GM12874 (cell line): ENCODE measurements around the gene OPCML.

ENCODE experiments used
- TF ChIP-seq, protein P1 (sequence below): IDR thresholded peaks from 2 replicates; pipeline ENCODE4 v1.5.1; 2011; ENCODE audit warnings: low read depth, mild to moderate bottlenecking, control low read depth, low read length, moderate library complexity; ENCODE audit not compliant: insufficient read depth

The OPCML gene

DNA sequence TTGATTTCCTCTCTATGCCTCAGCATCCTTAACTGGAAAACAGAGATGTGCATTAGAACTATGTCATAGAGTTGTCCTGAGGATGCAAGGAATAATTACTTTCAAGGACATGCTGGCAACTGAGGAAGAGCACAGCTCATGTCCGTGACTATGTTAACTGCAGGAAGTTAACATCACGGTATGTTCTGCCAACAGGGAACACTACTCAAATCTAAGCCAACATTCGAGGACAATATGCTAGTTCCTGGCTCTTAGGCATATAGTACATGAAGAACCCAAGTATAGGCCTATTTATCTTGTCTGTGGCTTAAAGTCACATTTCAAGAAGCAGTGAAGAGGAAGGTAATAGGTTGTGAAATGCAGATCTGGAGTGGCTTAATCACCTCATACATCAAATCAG is 1032.6 kb downstream of the OPCML start:
- TF ChIP-seq, protein P1, sequence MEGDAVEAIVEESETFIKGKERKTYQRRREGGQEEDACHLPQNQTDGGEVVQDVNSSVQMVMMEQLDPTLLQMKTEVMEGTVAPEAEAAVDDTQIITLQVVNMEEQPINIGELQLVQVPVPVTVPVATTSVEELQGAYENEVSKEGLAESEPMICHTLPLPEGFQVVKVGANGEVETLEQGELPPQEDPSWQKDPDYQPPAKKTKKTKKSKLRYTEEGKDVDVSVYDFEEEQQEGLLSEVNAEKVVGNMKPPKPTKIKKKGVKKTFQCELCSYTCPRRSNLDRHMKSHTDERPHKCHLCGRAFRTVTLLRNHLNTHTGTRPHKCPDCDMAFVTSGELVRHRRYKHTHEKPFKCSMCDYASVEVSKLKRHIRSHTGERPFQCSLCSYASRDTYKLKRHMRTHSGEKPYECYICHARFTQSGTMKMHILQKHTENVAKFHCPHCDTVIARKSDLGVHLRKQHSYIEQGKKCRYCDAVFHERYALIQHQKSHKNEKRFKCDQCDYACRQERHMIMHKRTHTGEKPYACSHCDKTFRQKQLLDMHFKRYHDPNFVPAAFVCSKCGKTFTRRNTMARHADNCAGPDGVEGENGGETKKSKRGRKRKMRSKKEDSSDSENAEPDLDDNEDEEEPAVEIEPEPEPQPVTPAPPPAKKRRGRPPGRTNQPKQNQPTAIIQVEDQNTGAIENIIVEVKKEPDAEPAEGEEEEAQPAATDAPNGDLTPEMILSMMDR, result no peak

GRCh38 chr11:132496341-132496740 is 1036.0 kb downstream of the OPCML start:
- TF ChIP-seq, protein P1, result no peak

GRCh38 chr11:132493801-132494200 is 1038.5 kb downstream of the OPCML start:
- TF ChIP-seq, protein P1, result no peak

GRCh38 chr11:132490978-132491377 is 1041.3 kb downstream of the OPCML start:
- TF ChIP-seq, protein P1, result no peak

- TF ChIP-seq, protein P1, result no peak
These were observed 1046.2 kb downstream of the OPCML start for GRCh38 chr11:132486060-132486459.

DNA sequence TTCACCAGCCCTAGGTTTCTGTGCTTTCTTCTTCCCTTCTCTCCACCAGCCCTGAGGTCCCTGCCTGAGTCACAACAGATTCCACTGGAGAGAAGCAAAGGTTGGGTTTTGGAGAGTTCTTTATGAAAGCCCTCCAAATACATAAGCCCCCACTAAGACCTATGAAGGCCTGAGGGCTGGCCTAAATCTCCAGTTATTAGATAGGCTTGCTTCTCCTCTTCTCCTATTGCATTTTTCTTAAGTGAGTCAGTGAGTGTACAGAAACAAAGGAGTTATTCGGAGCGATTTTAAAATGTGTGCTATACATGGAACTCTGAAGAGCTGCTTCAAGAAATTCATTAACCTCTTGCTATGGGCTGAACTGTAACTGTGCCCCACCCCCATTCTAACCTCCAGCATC is 1057.3 kb downstream of the OPCML start:
- TF ChIP-seq, protein P1, result no peak

DNA sequence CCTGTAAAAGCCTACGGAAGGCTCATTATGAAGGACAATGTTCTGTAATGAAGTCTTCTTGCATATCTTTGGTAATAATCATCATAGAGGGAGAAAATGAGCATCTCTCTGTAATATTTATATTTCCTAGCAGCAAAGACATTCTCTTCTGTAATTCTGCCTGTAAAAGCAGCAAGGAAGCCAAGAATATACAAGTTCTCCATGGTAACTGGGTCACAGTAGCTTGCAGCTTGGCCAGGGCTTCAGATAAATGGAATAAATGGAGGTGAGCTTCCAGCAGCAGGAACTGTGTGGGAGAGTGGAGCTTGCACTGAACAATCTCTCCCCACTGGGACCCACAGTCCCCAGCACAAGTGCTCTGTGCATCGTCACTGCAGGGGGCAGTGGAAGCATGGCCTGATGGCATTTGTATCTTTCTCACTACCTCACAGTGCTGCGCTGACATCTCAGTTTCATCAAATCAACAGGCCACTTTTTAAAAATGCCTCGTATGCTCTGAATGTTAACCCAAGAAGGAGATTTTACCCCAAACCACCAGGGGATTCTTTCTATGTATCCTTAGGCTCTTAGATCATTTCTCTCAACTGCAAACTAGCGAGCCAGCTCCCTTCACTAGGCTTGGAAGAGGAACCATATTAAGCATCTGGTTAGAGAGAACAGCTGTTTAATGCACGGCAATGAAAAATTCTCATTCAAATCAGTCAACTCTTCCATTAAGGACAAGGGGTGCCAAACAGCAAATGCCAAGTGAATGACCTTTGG is 1059.7 kb downstream of the OPCML start:
- TF ChIP-seq, protein P1, result no peak

GRCh38 chr11:132471466-132471865 is 1060.8 kb downstream of the OPCML start:
- TF ChIP-seq, protein P1, result no peak
